HCT116 (cell line): ENCODE measurements around the gene FNBP1. TPM values are rescaled to one million over a fixed set of nuclear protein-coding genes. Genes with fewer than 3 reads are reported as not detected.

Experiments used
- ATAC-seq: fragments of 200-7000 bp; cut with Tn5 transposase; 2 replicates; pipeline ENCODE4 v1.9.1; 2020; ENCODE audit warnings: mild to moderate bottlenecking, moderate library complexity
- BruUV-seq: library from RNA; stranded (reverse); fragments of 400-500 nt; replicated peaks from 2 replicates; lab custom pipeline; 2021; lab: Mats Ljungman, UMichigan
- CTCF ChIA-PET: fragments of 300-600 bp; sonication (Branson Sonifier 250); formaldehyde crosslinking; loops from one replicate; lab custom pipeline; 2021; ENCODE audit warnings: antibody characterized with exemption; lab: Charles Lee
- POLR2A ChIA-PET: fragments of 300-600, 350-600 bp; sonication (Branson Sonifier 250); formaldehyde crosslinking; loops from one replicate; lab custom pipeline; 2021; ENCODE audit warnings: antibody characterized with exemption; lab: Charles Lee
- RAD21 ChIA-PET, 2 experiments: fragments of 300-600 bp; sonication (Branson Sonifier 250); formaldehyde crosslinking; loops; one replicate each; lab custom pipeline; 2023; ENCODE audit warnings: low total read pairs in 2 of 2; ENCODE audit not compliant: uncharacterized antibody in 2 of 2, unreplicated experiment in 2 of 2, low non-redundant PET in 1 of 2; lab: Charles Lee
- DNase-seq: peaks from one replicate; pipeline ENCODE4 v3.0.0-alpha.2; 2010; ENCODE audit warnings: low read depth, low spot score
- H2AFZ ChIP-seq: fragments of 200-600 bp; shearing (Covaris generic), sonication (generic); 2 replicates; pipeline ENCODE4 v1.6.1; 2017; ENCODE audit warnings: low read depth, mixed run types, mixed read lengths, antibody characterized with exemption, low read length; ENCODE audit not compliant: poor library complexity, severe bottlenecking
- H3K27ac ChIP-seq: 2 replicates; pipeline ENCODE4 v1.5.1; 2012; ENCODE audit warnings: low read depth, low read length
- H3K27me3 ChIP-seq: fragments of 200-600 bp; sonication (generic); 2 replicates; pipeline ENCODE4 v1.6.1; 2016; ENCODE audit warnings: mixed run types, low read length, mixed read lengths; ENCODE audit not compliant: insufficient read depth
- H3K36me3 ChIP-seq, 2 experiments: fragments of 200-500 bp in 1 of 2; fragments of 200-600 bp in 1 of 2; sonication (Bioruptor generic) in 1 of 2; sonication (generic) in 1 of 2; 2 replicates each; pipeline versions ENCODE4 v1.5.1 to v1.6.1; 2014 to 2016; ENCODE audit warnings: low read length in 2 of 2, inconsistent platforms in 1 of 2, mixed read lengths in 1 of 2, mixed run types in 1 of 2; ENCODE audit not compliant: insufficient read depth in 2 of 2, control insufficient read depth in 1 of 2
- H3K4me1 ChIP-seq, 2 experiments: fragments of 200-600 bp in 1 of 2; sonication (generic) in 1 of 2; 2 replicates each; pipeline versions ENCODE4 v1.5.1 to v1.6.1; 2012 to 2017; ENCODE audit warnings: low read length in 2 of 2, inconsistent platforms in 1 of 2, mild to moderate bottlenecking in 1 of 2, mixed read lengths in 1 of 2, mixed run types in 1 of 2, moderate library complexity in 1 of 2; ENCODE audit not compliant: insufficient read depth in 2 of 2, control insufficient read depth in 1 of 2
- H3K4me2 ChIP-seq: fragments of 200-600 bp; sonication (generic); 2 replicates; pipeline ENCODE4 v1.6.1; 2017; ENCODE audit warnings: mixed run types, low read length, mixed read lengths
- H3K4me3 ChIP-seq, 2 experiments: fragments of 200-600 bp in 1 of 2; sonication (generic) in 1 of 2; replicated peaks in 1 of 2; 2 replicates each; pipeline ENCODE4 v1.5.1; 2011 to 2016; ENCODE audit warnings: low read length in 2 of 2, control low read depth in 1 of 2, low read depth in 1 of 2, mild to moderate bottlenecking in 1 of 2, mixed read lengths in 1 of 2, mixed run types in 1 of 2
- H3K79me2 ChIP-seq: fragments of 200-600 bp; sonication (generic); 2 replicates; pipeline ENCODE4 v1.6.1; 2017; ENCODE audit warnings: mild to moderate bottlenecking, mixed run types, low read length, moderate library complexity, mixed read lengths; ENCODE audit not compliant: insufficient read depth
- H3K9ac ChIP-seq: fragments of 200-600 bp; sonication (generic); 2 replicates; pipeline ENCODE4 v1.6.1; 2016; ENCODE audit warnings: low read length, mixed read lengths
- H3K9me2 ChIP-seq: fragments of 200-600 bp; sonication (generic), shearing (Covaris generic); 2 replicates; pipeline ENCODE4 v1.6.1; 2017; ENCODE audit warnings: mixed run types, mild to moderate bottlenecking, moderate library complexity; ENCODE audit not compliant: insufficient read depth
- H3K9me3 ChIP-seq, 2 experiments: fragments of 200-500 bp in 1 of 2; fragments of 200-600 bp in 1 of 2; sonication (Bioruptor generic) in 1 of 2; sonication (generic) in 1 of 2; 2 replicates each; pipeline ENCODE4 v1.6.1; 2014 to 2017; ENCODE audit warnings: low read length in 2 of 2, mixed read lengths in 2 of 2, inconsistent platforms in 1 of 2, low read depth in 1 of 2, mild to moderate bottlenecking in 1 of 2, mixed run types in 1 of 2, moderate library complexity in 1 of 2; ENCODE audit not compliant: control insufficient read depth in 1 of 2, insufficient read depth in 1 of 2
- H4K20me1 ChIP-seq: fragments of 200-600 bp; sonication (generic), shearing (Covaris generic); 2 replicates; pipeline ENCODE4 v1.6.1; 2017; ENCODE audit warnings: mixed run types, mild to moderate bottlenecking, moderate library complexity; ENCODE audit not compliant: insufficient read depth
- CTCF ChIP-seq, 3 experiments: fragments of 200-600 bp in 1 of 3; sonication (generic) in 1 of 3; IDR thresholded peaks in 2 of 3; conservative IDR thresholded peaks in 1 of 3; 2 replicates each; pipeline ENCODE4 v1.5.1; 2012 to 2017; ENCODE audit warnings: low read depth in 2 of 3, low read length in 2 of 3, antibody characterized with exemption in 1 of 3, borderline replicate concordance in 1 of 3, control low read depth in 1 of 3, mild to moderate bottlenecking in 1 of 3, mixed read lengths in 1 of 3, mixed run types in 1 of 3, moderate library complexity in 1 of 3; ENCODE audit not compliant: insufficient read depth in 1 of 3
- EGR1 ChIP-seq: IDR thresholded peaks from 2 replicates; pipeline ENCODE4 v1.6.1; 2012; ENCODE audit warnings: low read depth
- ELF1 ChIP-seq: IDR thresholded peaks from 2 replicates; pipeline ENCODE4 v1.6.1; 2012; ENCODE audit warnings: low read depth, borderline replicate concordance
- EZH2 ChIP-seq: fragments of 200-600 bp; sonication (generic); IDR thresholded peaks from 2 replicates; pipeline ENCODE4 v1.6.1; 2017; ENCODE audit warnings: antibody characterized with exemption, mixed run types
- JUND ChIP-seq: IDR thresholded peaks from 2 replicates; pipeline ENCODE4 v1.6.1; 2012
- POLR2AphosphoS5 ChIP-seq: IDR thresholded peaks from 2 replicates; pipeline ENCODE4 v1.6.1; 2011; ENCODE audit warnings: mild to moderate bottlenecking, low read depth, low read length, moderate library complexity
- RAD21 ChIP-seq: IDR thresholded peaks from 2 replicates; pipeline ENCODE4 v1.6.1; 2012; ENCODE audit warnings: low read depth, mild to moderate bottlenecking
- SRF ChIP-seq: IDR thresholded peaks from 2 replicates; pipeline ENCODE4 v1.6.1; 2012; ENCODE audit warnings: low read depth
- YY1 ChIP-seq: IDR thresholded peaks from 2 replicates; pipeline ENCODE4 v1.6.1; 2011; ENCODE audit warnings: low read length, low read depth, moderate library complexity, mild to moderate bottlenecking; ENCODE audit not compliant: insufficient replicate concordance; ENCODE audit errors: extremely low read depth
- ZBTB33 ChIP-seq: IDR thresholded peaks from 2 replicates; pipeline ENCODE4 v1.6.1; 2011; ENCODE audit warnings: mild to moderate bottlenecking, low read length, moderate library complexity; ENCODE audit not compliant: insufficient replicate concordance; ENCODE audit errors: extremely low read depth
- ZFX ChIP-seq: fragments of 450-650 bp; IDR thresholded peaks from 2 replicates; pipeline ENCODE4 v1.6.1; 2017
- ZNF274 ChIP-seq: fragments of 200-500 bp; sonication (Bioruptor generic); IDR thresholded peaks from 2 replicates; pipeline ENCODE4 v1.6.1; 2014; ENCODE audit warnings: mild to moderate bottlenecking, low read depth, low read length, inconsistent platforms
- intact Hi-C: fragments of 100-400 bp; cut with micrococcal nuclease; formaldehyde crosslinking; loops from 2 replicates; pipeline ENCODE4 v1.10.0; 2022
- total RNA-seq: library from RNA; stranded (reverse); gene quantifications from one replicate; pipeline ENCODE4 v1.2.1, GENCODE V29; 2021; ENCODE audit not compliant: unreplicated experiment

The FNBP1 gene
- total RNA-seq, 1 experiment from 2014 or later: 25.0 TPM

- no peak for TF ChIP-seq SRF
- no peak for TF ChIP-seq EZH2
- Histone ChIP-seq H3K79me2 (no peaks in the 10 kb centered on the region), H3K9ac (no peak overlapping the region), H3K4me1 (no peaks in the 10 kb centered on the region), H3K27ac (no peak overlapping the region), H3K4me3 (no peak overlapping the region), H3K4me2 (no peak overlapping the region), H2AFZ (no peak overlapping the region), H4K20me1 (no peaks in the 10 kb centered on the region), H3K9me3 (no peaks in the 10 kb centered on the region), H3K36me3 (no peaks in the 10 kb centered on the region), H3K27me3 (no peaks in the 10 kb centered on the region), H3K9me2 (no peaks in the 10 kb centered on the region)
- no peak for DNase-seq
- no TSS peak for BruUV-seq
- RAD21 ChIA-PET: no interaction called here
- no peak for ATAC-seq
- intact Hi-C loops: no loop called here
- POLR2A ChIA-PET: no interaction called here
- CTCF ChIA-PET: no interaction called here
Observed at GRCh38 chr9:129874261-129875101, 168.5 kb downstream of the FNBP1 start.

- Histone ChIP-seq H3K4me3 (no peak overlapping the region), H3K9ac (no peak overlapping the region), H3K9me2 (no peaks in the 10 kb centered on the region), H4K20me1 (no peaks in the 10 kb centered on the region), H3K27ac (no peak overlapping the region), H3K9me3 (no peaks in the 10 kb centered on the region), H3K4me1 (no peaks in the 10 kb centered on the region), H3K79me2 (no peaks in the 10 kb centered on the region), H3K36me3 (no peaks in the 10 kb centered on the region), H3K4me2 (no peak overlapping the region), H2AFZ (no peak overlapping the region), H3K27me3 (no peaks in the 10 kb centered on the region)
- POLR2A ChIA-PET: no interaction called here
- CTCF ChIA-PET: no interaction called here
- intact Hi-C loops: no loop called here
- DNase-seq: no peak
- RAD21 ChIA-PET: no interaction called here
- TF ChIP-seq JUND (no peak), POLR2AphosphoS5 (no peak), ELF1 (no peak), RAD21 (no peak), CTCF (IDR thresholded peaks at IDR 0.05 in 2 of 3, conservative IDR thresholded peaks at IDR 0.05 in 1 of 3; ENCODE audit: borderline replicate concordance in 1 of 3, insufficient read depth in 1 of 3, low read depth in 2 of 3, low read length in 2 of 3) (no peak), ZFX (no peak), EGR1 (no peak), ZBTB33 (no peak), ZNF274 (no peak), YY1 (no peak)
- ATAC-seq: no peak
- BruUV-seq: no TSS peak
Observed at GRCh38 chr9:129873563-129874190, 169.3 kb downstream of the FNBP1 start.
